HepG2 (cell line): ENCODE measurements around the gene STK24. TPM values are rescaled to one million over a fixed set of nuclear protein-coding genes. Genes with fewer than 3 reads are reported as not detected.

ENCODE experiments used
- DNMT1 ChIP-seq: sonication (generic); formaldehyde crosslinking; IDR thresholded peaks from 2 replicates; pipeline ENCODE4 v1.5.1; 2020; ENCODE audit warnings: mild to moderate bottlenecking, missing genetic modification reagents
- MTF2 ChIP-seq: sonication (generic); formaldehyde crosslinking; IDR thresholded peaks from 2 replicates; pipeline ENCODE4 v1.5.0; 2020; ENCODE audit warnings: missing genetic modification reagents, borderline replicate concordance
- PRPF4 ChIP-seq: fragments of 200-400 bp; formaldehyde crosslinking; IDR thresholded peaks from 2 replicates; pipeline ENCODE4 v1.6.1; 2016; ENCODE audit warnings: low read length, low read depth; ENCODE audit not compliant: poor library complexity, severe bottlenecking
- SAP130 ChIP-seq: IDR thresholded peaks from 2 replicates; pipeline ENCODE4 v1.6.1; 2016; ENCODE audit warnings: low read depth
- TRIM24 ChIP-seq: sonication (generic); formaldehyde crosslinking; IDR thresholded peaks from 2 replicates; pipeline ENCODE4 v1.8.0; 2022; ENCODE audit warnings: mild to moderate bottlenecking, missing genetic modification reagents
- ZBTB7B ChIP-seq: sonication (generic); formaldehyde crosslinking; IDR thresholded peaks from 2 replicates; pipeline ENCODE4 v1.4.0; 2020; ENCODE audit warnings: missing genetic modification reagents
- ZNF501 ChIP-seq: sonication (generic); formaldehyde crosslinking; IDR thresholded peaks from 2 replicates; pipeline ENCODE4 v1.5.1; 2020; ENCODE audit warnings: mild to moderate bottlenecking, moderate library complexity, missing genetic modification reagents
- ZNF549 ChIP-seq: sonication (generic); formaldehyde crosslinking; IDR thresholded peaks from 2 replicates; pipeline ENCODE4 v1.5.0; 2020; ENCODE audit warnings: missing genetic modification reagents
- ZNF570 ChIP-seq: sonication (generic); formaldehyde crosslinking; IDR thresholded peaks from 2 replicates; pipeline ENCODE4 v1.4.0; 2020; ENCODE audit warnings: mild to moderate bottlenecking, missing genetic modification reagents, borderline replicate concordance
- ZNF644 ChIP-seq: IDR thresholded peaks from 2 replicates; pipeline ENCODE4 v1.6.1; 2016; ENCODE audit warnings: low read depth
- ZNF652 ChIP-seq: IDR thresholded peaks from 2 replicates; pipeline ENCODE4 v1.6.1; 2016; ENCODE audit warnings: low read depth, borderline replicate concordance
- polyA plus RNA-seq, 8 experiments: library from polyadenylated mRNA; depleted of rRNA in 3 of 8; stranded (reverse) in 7 of 8; unstranded in 1 of 8; fragments of >200 nt; fragmentation: Illumina TruSeq in 4 of 8; extraction: Trizol in 4 of 8; gene quantifications; 2 replicates each; pipeline versions ENCODE4 v1.2.1 to v1.2.3, GENCODE V29; 2011 to 2016; ENCODE audit warnings: low read depth in 4 of 8, missing spikeins in 1 of 8, mixed read lengths in 1 of 8; ENCODE audit not compliant: insufficient read depth in 1 of 8
- total RNA-seq, 5 experiments: library from RNA; depleted of rRNA; stranded (reverse); fragments of >200 nt; fragmentation: Illumina TruSeq; extraction: Trizol; gene quantifications; 2 replicates each; pipeline ENCODE4 v1.2.3, GENCODE V29; 2016; ENCODE audit warnings: low read depth in 1 of 5
- TF ChIP-seq, protein P1 (sequence below): sonication (generic); formaldehyde crosslinking; IDR thresholded peaks from 2 replicates; pipeline ENCODE4 v1.5.0; 2020; ENCODE audit warnings: mild to moderate bottlenecking, missing genetic modification reagents, borderline replicate concordance
- TF ChIP-seq, protein P2 (sequence below): sonication (generic); formaldehyde crosslinking; IDR thresholded peaks from 2 replicates; pipeline ENCODE4 v1.5.1; 2020; ENCODE audit warnings: missing genetic modification reagents, mild to moderate bottlenecking, borderline replicate concordance
- TF ChIP-seq, protein P3 (sequence below): sonication (generic); formaldehyde crosslinking; IDR thresholded peaks from 2 replicates; pipeline ENCODE4 v1.5.1; 2020; ENCODE audit warnings: mild to moderate bottlenecking, missing genetic modification reagents, borderline replicate concordance
- TF ChIP-seq, protein P4 (sequence below): IDR thresholded peaks from 2 replicates; pipeline ENCODE4 v1.6.1; 2016

The STK24 gene
- total and polyA plus RNA-seq, 2 of the 13 experiments (the other 11 are each of a cell fraction or from before 2014, with no cell fraction given): 51.3 to 73.0 TPM

DNA sequence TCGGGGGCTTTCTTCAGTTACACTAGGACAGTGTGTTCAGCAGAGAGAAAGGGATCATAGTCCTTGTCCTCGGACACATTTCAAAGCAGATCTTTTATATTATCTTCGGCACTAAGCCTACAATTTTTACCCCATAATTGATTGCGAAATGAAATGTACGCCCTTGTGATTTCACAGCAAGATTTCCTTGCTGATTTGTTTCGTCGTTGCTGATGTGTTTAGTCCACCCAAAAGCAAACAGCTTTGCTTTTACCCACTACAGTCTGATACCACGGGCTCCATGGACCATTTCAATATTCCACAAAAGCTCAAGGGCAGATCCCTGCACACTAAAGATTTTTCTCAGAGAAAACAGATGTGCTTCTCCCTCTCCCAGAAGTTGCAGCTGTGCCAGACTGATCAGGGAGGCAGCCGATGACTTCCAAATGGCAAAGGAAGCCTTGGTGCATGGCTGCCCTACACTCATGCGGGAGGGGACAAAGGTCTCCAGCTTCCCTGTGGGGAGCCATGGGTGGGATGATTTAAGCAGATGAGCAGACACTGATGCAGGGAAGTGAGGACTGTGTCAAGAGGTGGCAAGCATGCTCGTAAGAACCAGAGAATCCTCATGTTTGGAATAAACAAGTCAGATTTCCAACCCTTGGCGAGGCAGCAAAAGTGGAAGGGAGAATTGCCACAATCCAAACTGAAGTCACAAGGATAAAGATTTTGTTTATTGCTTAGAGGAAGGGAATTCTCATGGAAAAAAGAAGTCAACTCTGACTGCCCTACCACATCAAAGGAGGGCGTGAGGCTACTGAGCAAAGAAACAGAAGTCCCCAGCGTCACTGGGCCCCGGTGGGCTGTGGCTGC is 81.1 kb downstream of the STK24 start (continued):
- TF ChIP-seq, protein P1, sequence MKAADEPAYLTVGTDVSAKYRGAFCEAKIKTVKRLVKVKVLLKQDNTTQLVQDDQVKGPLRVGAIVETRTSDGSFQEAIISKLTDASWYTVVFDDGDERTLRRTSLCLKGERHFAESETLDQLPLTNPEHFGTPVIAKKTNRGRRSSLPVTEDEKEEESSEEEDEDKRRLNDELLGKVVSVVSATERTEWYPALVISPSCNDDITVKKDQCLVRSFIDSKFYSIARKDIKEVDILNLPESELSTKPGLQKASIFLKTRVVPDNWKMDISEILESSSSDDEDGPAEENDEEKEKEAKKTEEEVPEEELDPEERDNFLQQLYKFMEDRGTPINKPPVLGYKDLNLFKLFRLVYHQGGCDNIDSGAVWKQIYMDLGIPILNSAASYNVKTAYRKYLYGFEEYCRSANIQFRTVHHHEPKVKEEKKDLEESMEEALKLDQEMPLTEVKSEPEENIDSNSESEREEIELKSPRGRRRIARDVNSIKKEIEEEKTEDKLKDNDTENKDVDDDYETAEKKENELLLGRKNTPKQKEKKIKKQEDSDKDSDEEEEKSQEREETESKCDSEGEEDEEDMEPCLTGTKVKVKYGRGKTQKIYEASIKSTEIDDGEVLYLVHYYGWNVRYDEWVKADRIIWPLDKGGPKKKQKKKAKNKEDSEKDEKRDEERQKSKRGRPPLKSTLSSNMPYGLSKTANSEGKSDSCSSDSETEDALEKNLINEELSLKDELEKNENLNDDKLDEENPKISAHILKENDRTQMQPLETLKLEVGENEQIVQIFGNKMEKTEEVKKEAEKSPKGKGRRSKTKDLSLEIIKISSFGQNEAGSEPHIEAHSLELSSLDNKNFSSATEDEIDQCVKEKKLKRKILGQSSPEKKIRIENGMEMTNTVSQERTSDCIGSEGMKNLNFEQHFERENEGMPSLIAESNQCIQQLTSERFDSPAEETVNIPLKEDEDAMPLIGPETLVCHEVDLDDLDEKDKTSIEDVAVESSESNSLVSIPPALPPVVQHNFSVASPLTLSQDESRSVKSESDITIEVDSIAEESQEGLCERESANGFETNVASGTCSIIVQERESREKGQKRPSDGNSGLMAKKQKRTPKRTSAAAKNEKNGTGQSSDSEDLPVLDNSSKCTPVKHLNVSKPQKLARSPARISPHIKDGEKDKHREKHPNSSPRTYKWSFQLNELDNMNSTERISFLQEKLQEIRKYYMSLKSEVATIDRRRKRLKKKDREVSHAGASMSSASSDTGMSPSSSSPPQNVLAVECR (CRISPR knock-in tag): peak; percentile 37; the same call in 1 of the 2 replicates
- no peak for TF ChIP-seq DNMT1 (CRISPR knock-in tag)
- TF ChIP-seq TRIM24: no peak
- 0 out of 2 replicates have a peak, but pooled peaks have one; percentile 44 for TF ChIP-seq ZNF501 (CRISPR knock-in tag)
- peak; percentile 31; the same call in 1 of the 2 replicates for TF ChIP-seq SAP130
- TF ChIP-seq PRPF4: no peak
- TF ChIP-seq, protein P2, sequence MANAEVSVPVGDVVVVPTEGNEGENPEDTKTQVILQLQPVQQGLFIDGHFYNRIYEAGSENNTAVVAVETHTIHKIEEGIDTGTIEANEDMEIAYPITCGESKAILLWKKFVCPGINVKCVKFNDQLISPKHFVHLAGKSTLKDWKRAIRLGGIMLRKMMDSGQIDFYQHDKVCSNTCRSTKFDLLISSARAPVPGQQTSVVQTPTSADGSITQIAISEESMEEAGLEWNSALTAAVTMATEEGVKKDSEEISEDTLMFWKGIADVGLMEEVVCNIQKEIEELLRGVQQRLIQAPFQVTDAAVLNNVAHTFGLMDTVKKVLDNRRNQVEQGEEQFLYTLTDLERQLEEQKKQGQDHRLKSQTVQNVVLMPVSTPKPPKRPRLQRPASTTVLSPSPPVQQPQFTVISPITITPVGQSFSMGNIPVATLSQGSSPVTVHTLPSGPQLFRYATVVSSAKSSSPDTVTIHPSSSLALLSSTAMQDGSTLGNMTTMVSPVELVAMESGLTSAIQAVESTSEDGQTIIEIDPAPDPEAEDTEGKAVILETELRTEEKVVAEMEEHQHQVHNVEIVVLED (CRISPR knock-in tag): 0 out of 2 replicates have a peak, but pooled peaks have one; percentile 31
- 0 out of 2 replicates have a peak, but pooled peaks have one; percentile 81 for TF ChIP-seq ZNF549
- no peak for TF ChIP-seq ZBTB7B
- no peak for TF ChIP-seq MTF2 (CRISPR knock-in tag)
- TF ChIP-seq, protein P3, sequence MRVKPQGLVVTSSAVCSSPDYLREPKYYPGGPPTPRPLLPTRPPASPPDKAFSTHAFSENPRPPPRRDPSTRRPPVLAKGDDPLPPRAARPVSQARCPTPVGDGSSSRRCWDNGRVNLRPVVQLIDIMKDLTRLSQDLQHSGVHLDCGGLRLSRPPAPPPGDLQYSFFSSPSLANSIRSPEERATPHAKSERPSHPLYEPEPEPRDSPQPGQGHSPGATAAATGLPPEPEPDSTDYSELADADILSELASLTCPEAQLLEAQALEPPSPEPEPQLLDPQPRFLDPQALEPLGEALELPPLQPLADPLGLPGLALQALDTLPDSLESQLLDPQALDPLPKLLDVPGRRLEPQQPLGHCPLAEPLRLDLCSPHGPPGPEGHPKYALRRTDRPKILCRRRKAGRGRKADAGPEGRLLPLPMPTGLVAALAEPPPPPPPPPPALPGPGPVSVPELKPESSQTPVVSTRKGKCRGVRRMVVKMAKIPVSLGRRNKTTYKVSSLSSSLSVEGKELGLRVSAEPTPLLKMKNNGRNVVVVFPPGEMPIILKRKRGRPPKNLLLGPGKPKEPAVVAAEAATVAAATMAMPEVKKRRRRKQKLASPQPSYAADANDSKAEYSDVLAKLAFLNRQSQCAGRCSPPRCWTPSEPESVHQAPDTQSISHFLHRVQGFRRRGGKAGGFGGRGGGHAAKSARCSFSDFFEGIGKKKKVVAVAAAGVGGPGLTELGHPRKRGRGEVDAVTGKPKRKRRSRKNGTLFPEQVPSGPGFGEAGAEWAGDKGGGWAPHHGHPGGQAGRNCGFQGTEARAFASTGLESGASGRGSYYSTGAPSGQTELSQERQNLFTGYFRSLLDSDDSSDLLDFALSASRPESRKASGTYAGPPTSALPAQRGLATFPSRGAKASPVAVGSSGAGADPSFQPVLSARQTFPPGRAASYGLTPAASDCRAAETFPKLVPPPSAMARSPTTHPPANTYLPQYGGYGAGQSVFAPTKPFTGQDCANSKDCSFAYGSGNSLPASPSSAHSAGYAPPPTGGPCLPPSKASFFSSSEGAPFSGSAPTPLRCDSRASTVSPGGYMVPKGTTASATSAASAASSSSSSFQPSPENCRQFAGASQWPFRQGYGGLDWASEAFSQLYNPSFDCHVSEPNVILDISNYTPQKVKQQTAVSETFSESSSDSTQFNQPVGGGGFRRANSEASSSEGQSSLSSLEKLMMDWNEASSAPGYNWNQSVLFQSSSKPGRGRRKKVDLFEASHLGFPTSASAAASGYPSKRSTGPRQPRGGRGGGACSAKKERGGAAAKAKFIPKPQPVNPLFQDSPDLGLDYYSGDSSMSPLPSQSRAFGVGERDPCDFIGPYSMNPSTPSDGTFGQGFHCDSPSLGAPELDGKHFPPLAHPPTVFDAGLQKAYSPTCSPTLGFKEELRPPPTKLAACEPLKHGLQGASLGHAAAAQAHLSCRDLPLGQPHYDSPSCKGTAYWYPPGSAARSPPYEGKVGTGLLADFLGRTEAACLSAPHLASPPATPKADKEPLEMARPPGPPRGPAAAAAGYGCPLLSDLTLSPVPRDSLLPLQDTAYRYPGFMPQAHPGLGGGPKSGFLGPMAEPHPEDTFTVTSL: 0 out of 2 replicates have a peak, but pooled peaks have one; percentile 23
- TF ChIP-seq ZNF652 (CRISPR knock-in tag): no peak
- TF ChIP-seq ZNF644: peak; percentile 89
- TF ChIP-seq, protein P4, sequence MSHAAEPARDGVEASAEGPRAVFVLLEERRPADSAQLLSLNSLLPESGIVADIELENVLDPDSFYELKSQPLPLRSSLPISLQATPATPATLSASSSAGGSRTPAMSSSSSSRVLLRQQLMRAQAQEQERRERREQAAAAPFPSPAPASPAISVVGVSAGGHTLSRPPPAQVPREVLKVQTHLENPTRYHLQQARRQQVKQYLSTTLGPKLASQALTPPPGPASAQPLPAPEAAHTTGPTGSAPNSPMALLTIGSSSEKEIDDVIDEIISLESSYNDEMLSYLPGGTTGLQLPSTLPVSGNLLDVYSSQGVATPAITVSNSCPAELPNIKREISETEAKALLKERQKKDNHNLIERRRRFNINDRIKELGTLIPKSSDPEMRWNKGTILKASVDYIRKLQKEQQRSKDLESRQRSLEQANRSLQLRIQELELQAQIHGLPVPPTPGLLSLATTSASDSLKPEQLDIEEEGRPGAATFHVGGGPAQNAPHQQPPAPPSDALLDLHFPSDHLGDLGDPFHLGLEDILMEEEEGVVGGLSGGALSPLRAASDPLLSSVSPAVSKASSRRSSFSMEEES (CRISPR knock-in tag): no peak
- no peak for TF ChIP-seq ZNF570 (CRISPR knock-in tag)
